CD8-positive, alpha-beta memory T cell (primary cell): ENCODE data around the gene KCMF1. TPM values are rescaled to one million over a fixed set of nuclear protein-coding genes. Genes with fewer than 3 reads are reported as not detected.
A peak's percentile ranks its signal among the peaks of the same experiment; 100 is the strongest.

ENCODE experiments used
- CTCF ChIA-PET: fragments of 350-600 bp; sonication (Branson Sonifier 250); formaldehyde crosslinking; loops from one replicate; lab custom pipeline; 2021; ENCODE audit warnings: antibody characterized with exemption; lab: Charles Lee
- POLR2A ChIA-PET: fragments of 350-600 bp; sonication (Branson Sonifier 250); formaldehyde crosslinking; loops from one replicate; lab custom pipeline; 2021; ENCODE audit warnings: antibody characterized with exemption; lab: Charles Lee
- DNase-seq, 5 donors: peaks; one replicate each; pipeline versions ENCODE4 v3.0.0 to v3.0.0-alpha.2; 2020 to 2022; ENCODE audit warnings: mixed read lengths in 1 of 5
- H3K27ac ChIP-seq: one replicate; pipeline ENCODE4 v1.7.0; 2013; ENCODE audit warnings: low read depth, mild to moderate bottlenecking, low read length, moderate library complexity
- H3K27me3 ChIP-seq: 2 replicates; pipeline ENCODE4 v1.7.0; 2013; ENCODE audit warnings: low read length, mild to moderate bottlenecking; ENCODE audit not compliant: insufficient read depth, poor library complexity, severe bottlenecking
- H3K36me3 ChIP-seq: 2 replicates; pipeline ENCODE4 v1.7.0; 2013; ENCODE audit warnings: mild to moderate bottlenecking, low read length, moderate library complexity; ENCODE audit not compliant: insufficient read depth
- H3K4me1 ChIP-seq: 2 replicates; pipeline ENCODE4 v1.7.0; 2013; ENCODE audit warnings: mild to moderate bottlenecking, low read length, moderate library complexity; ENCODE audit not compliant: insufficient read depth
- H3K4me3 ChIP-seq: 2 replicates; pipeline ENCODE4 v1.7.0; 2013; ENCODE audit warnings: mild to moderate bottlenecking, low read length
- H3K9me3 ChIP-seq: 2 replicates; pipeline ENCODE4 v1.7.0; 2013; ENCODE audit warnings: mild to moderate bottlenecking, low read length
- H3K27ac Mint-ChIP-seq, 8 donors: one replicate each; pipeline ENCODE4 v1.8.0; 2020 to 2021; ENCODE audit warnings: mixed read lengths in 8 of 8, mild to moderate bottlenecking in 6 of 8, inconsistent platforms in 3 of 8, moderate library complexity in 3 of 8
- H3K27me3 Mint-ChIP-seq, 2 donors: one replicate each; pipeline ENCODE4 v1.8.0; 2020 to 2021; ENCODE audit warnings: mixed read lengths in 2 of 2, mild to moderate bottlenecking in 1 of 2, moderate library complexity in 1 of 2
- H3K36me3 Mint-ChIP-seq, 3 donors: one replicate each; pipeline ENCODE4 v1.8.0; 2020 to 2021; ENCODE audit warnings: mixed read lengths in 3 of 3, inconsistent platforms in 1 of 3, mild to moderate bottlenecking in 1 of 3
- H3K4me1 Mint-ChIP-seq, 3 donors: one replicate each; pipeline ENCODE4 v1.8.0; 2020 to 2021; ENCODE audit warnings: mixed read lengths in 3 of 3, inconsistent platforms in 1 of 3, mild to moderate bottlenecking in 1 of 3
- H3K4me3 Mint-ChIP-seq, 7 donors: one replicate each; pipeline ENCODE4 v1.8.0; 2020 to 2021; ENCODE audit warnings: mixed read lengths in 7 of 7, mild to moderate bottlenecking in 6 of 7, moderate library complexity in 4 of 7, inconsistent platforms in 2 of 7
- H3K9me3 Mint-ChIP-seq, 5 donors: one replicate each; pipeline ENCODE4 v1.8.0; 2020 to 2022; ENCODE audit warnings: mixed read lengths in 5 of 5, mild to moderate bottlenecking in 3 of 5, moderate library complexity in 2 of 5, inconsistent platforms in 1 of 5
- polyA plus RNA-seq: library from polyadenylated mRNA; unstranded; fragments of 300-500 nt; fragmentation: Illumina TruSeq; gene quantifications from one replicate; pipeline ENCODE4 v1.2.3, GENCODE V29; 2021
- total RNA-seq, 2 experiments: library from RNA; stranded (reverse); gene quantifications; one replicate each; pipeline ENCODE4 v1.2.3, GENCODE V29; 2021

KCMF1 gene
- 100 to 1,000 TPM in 1 of 2 experiments, 10 to 100 TPM in 1; 98.1 to 105 TPM for total RNA-seq
- 30.7 TPM for polyA plus RNA-seq

GRCh38 chr2:84970868-84971509 lies at the start of gene KCMF1:
Gene KCMF1, plus strand, starts transcription at chr2:84971161. Its CDS starts 291 bp downstream, at chr2:84971452.
- Mint-ChIP-seq H3K27me3 (peaks cover 0 to 4% of the 10 kb centered on the region in 2 donors), H3K36me3 (peaks cover 0 to 25% (median 3%) of the 10 kb centered on the region in 3 donors), H3K27ac (peak within 1 kb of the TSS; percentile 97 to 100 (median 98)), H3K4me1 (peaks cover 49 to 67% (median 64%) of the 10 kb centered on the region in 3 donors), H3K4me3 (peak within 1 kb of the TSS; percentile 92 to 100 (median 95)), H3K9me3 (peaks cover 0 to 1% (median 0%) of the 10 kb centered on the region in 5 donors)
- POLR2A ChIA-PET: interaction anchor here (0.6 to 5.1 kb wide), 9 partner anchors 25 to 512 kb away, joined by 3 to 46 read pairs (median 7); partner anchors contain the start of gene SUCLG1
- Histone ChIP-seq H3K9me3 (no peaks in the 10 kb centered on the region), H3K36me3 (no peaks in the 10 kb centered on the region), H3K27me3 (no peaks in the 10 kb centered on the region), H3K4me1 (peaks cover 53% of the 10 kb centered on the region), H3K4me3 (peak within 1 kb of the TSS; percentile 82), H3K27ac (peak within 1 kb of the TSS; percentile 88)
- DNase-seq: peak; percentile 61 to 78 (median 66)
- CTCF ChIA-PET: interaction anchor here (1.2 to 5.7 kb wide), 4 partner anchors 24 to 48 kb away, joined by 3 to 35 read pairs (median 5); no protein-coding TSS in a partner anchor

DNA sequence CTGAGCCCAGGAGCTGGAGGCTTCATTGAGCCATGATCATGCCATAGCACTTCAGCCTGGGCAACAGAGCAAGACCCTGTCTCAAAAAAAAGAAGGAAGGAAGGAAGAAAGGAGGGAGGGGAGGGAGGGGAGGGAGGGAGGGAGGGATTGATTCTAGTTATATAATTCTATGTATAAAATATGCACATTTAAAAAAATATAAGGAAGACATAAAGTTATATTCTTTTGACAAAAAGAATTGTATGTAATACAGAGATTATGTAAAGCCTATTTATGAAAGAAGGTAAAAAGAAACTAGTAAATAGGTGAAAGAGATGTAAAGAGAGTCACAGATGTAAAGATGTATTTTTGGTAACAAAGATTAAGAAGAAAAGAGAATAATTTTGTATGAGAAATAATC lies 48.0 kb upstream of the KCMF1 start:
- H3K4me1 Mint-ChIP-seq: peaks cover 44 to 52% (median 51%) of the 10 kb centered on the region in 3 donors
- no peak overlapping the region for H3K27ac ChIP-seq
- CTCF ChIA-PET: interaction anchor here (1.4 to 4.4 kb wide), 2 partner anchors 16 to 182 kb away, joined by 3 to 66 read pairs; partner anchors contain the start of gene TMSB10

GRCh38 chr2:84924173-84925106 lies 46.5 kb upstream of the KCMF1 start:
- DNase-seq: peak in 2 of 5 donors; percentile 58 to 64
- no peak overlapping the region for H3K27ac ChIP-seq
- peaks cover 39 to 43% (median 43%) of the 10 kb centered on the region in 3 donors for H3K4me1 Mint-ChIP-seq
- H3K27ac Mint-ChIP-seq: peak overlapping the region in 7 of 8 donors; percentile 56 to 94 (median 87)
- H3K9me3 Mint-ChIP-seq: no peaks in the 10 kb centered on the region
- no peaks in the 10 kb centered on the region for H3K9me3 ChIP-seq
- no peaks in the 10 kb centered on the region for H3K27me3 ChIP-seq
- peaks cover 0 to 1% of the 10 kb centered on the region in 2 donors for H3K27me3 Mint-ChIP-seq
- H3K4me3 Mint-ChIP-seq: peak overlapping the region in 5 of 7 donors; percentile 10 to 65 (median 36)
- no peaks in the 10 kb centered on the region for H3K36me3 ChIP-seq
- peak overlapping the region; percentile 15 for H3K4me3 ChIP-seq
- H3K4me1 ChIP-seq: peaks cover 40% of the 10 kb centered on the region
- ChIA-PET POLR2A (interaction anchor here (0.5 to 3.4 kb wide), 7 partner anchors 18 to 637 kb away, joined by 3 to 65 read pairs (median 9); partner anchors contain the start of genes TMSB10 and TRABD2A), CTCF (interaction anchor here (1.1 to 4.4 kb wide), 26 partner anchors 7 to 438 kb away, joined by 3 to 160 read pairs (median 15); partner anchors contain the start of genes KCMF1, TMSB10 and TRABD2A)
- peaks cover 0 to 3% (median 2%) of the 10 kb centered on the region in 3 donors for H3K36me3 Mint-ChIP-seq

More for the DNA sequence above, 48.0 kb upstream of the KCMF1 start:
- POLR2A ChIA-PET: no interaction called here
- H3K9me3 ChIP-seq: no peaks in the 10 kb centered on the region
- peaks cover 54% of the 10 kb centered on the region for H3K4me1 ChIP-seq
- Mint-ChIP-seq H3K27ac (no peak overlapping the region), H3K36me3 (peaks cover 0 to 3% (median 2%) of the 10 kb centered on the region in 3 donors), H3K27me3 (peaks cover 0 to 1% of the 10 kb centered on the region in 2 donors), H3K4me3 (no peak overlapping the region), H3K9me3 (no peaks in the 10 kb centered on the region)
- no peaks in the 10 kb centered on the region for H3K36me3 ChIP-seq
- no peak for DNase-seq
- no peaks in the 10 kb centered on the region for H3K27me3 ChIP-seq
- H3K4me3 ChIP-seq: no peak overlapping the region

GRCh38 chr2:84925336-84925723 lies 45.6 kb upstream of the KCMF1 start:
- no peaks in the 10 kb centered on the region for H3K9me3 ChIP-seq
- no peaks in the 10 kb centered on the region for H3K36me3 ChIP-seq
- POLR2A ChIA-PET: interaction anchor here (0.5 to 3.4 kb wide), 13 partner anchors 15 to 636 kb away, joined by 3 to 65 read pairs (median 7); partner anchors contain the start of genes KCMF1, TMSB10 and TRABD2A
- Mint-ChIP-seq H3K4me1 (peaks cover 30 to 37% (median 34%) of the 10 kb centered on the region in 3 donors), H3K27me3 (peaks cover 0 to 1% of the 10 kb centered on the region in 2 donors), H3K36me3 (peaks cover 0 to 3% (median 2%) of the 10 kb centered on the region in 3 donors), H3K9me3 (no peaks in the 10 kb centered on the region), H3K27ac (peak overlapping the region; percentile 83 to 94 (median 91)), H3K4me3 (peak overlapping the region in 6 of 7 donors; percentile 91 to 99 (median 96))
- DNase-seq: no peak
- H3K4me1 ChIP-seq: peaks cover 32% of the 10 kb centered on the region
- no peak overlapping the region for H3K27ac ChIP-seq
- CTCF ChIA-PET: interaction anchor here (0.7 to 4.4 kb wide), 68 partner anchors 8 to 467 kb away, joined by 3 to 160 read pairs (median 5); partner anchors contain the start of genes KCMF1, TMSB10 and TRABD2A
- H3K4me3 ChIP-seq: peak overlapping the region; percentile 81
- no peaks in the 10 kb centered on the region for H3K27me3 ChIP-seq

DNA sequence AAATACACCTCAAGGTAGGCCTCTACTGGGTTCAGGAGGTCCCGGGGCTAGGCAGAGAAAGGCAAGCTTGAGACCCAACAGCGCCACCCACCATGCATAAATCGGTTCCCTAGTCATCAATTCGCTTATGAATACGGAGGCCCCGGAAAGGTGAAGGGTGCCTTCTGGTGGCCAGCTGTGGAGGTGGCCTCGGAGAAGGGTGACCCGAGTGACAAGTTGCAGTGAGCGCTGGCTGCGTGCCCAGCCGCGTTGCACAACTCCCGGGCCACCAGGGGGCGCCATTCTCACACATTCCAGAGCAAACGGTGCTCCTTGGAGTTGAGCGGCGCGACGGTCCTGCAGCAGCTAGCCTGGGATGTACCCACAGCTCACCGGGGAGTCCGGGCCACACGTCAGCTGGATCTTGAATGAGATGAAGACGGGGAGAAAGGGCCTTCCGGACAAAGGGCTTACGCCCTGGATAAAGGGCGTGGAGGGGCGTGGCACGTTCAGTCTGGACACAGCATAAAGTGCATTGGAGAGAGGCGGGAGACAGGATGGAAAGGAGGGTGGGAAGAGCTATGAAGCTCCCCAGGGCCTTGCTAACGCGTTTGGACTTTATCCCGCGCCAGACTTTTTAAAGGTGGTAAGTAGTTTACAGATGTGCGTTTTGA lies 45.1 kb upstream of the KCMF1 start:
- Mint-ChIP-seq H3K27me3 (peaks cover 0 to 1% of the 10 kb centered on the region in 2 donors), H3K27ac (peak overlapping the region; percentile 90 to 94 (median 91)), H3K36me3 (peaks cover 0 to 3% (median 2%) of the 10 kb centered on the region in 3 donors), H3K4me3 (peak overlapping the region; percentile 91 to 99 (median 96)), H3K9me3 (no peaks in the 10 kb centered on the region), H3K4me1 (peaks cover 28 to 34% (median 33%) of the 10 kb centered on the region in 3 donors)
- Histone ChIP-seq H3K27me3 (no peaks in the 10 kb centered on the region), H3K36me3 (no peaks in the 10 kb centered on the region), H3K9me3 (no peaks in the 10 kb centered on the region), H3K4me1 (peaks cover 29% of the 10 kb centered on the region), H3K27ac (no peak overlapping the region), H3K4me3 (peak overlapping the region; percentile 81)
- ChIA-PET POLR2A (interaction anchor here (0.7 to 3.4 kb wide), 14 partner anchors 14 to 401 kb away, joined by 3 to 65 read pairs (median 7); partner anchors contain the start of genes KCMF1, TMSB10 and TRABD2A), CTCF (interaction anchor here (0.6 to 4.4 kb wide), 82 partner anchors 9 to 468 kb away, joined by 3 to 160 read pairs (median 5); partner anchors contain the start of genes KCMF1, TMSB10 and TRABD2A)
- DNase-seq: peak; percentile 95 to 98 (median 98)

DNA sequence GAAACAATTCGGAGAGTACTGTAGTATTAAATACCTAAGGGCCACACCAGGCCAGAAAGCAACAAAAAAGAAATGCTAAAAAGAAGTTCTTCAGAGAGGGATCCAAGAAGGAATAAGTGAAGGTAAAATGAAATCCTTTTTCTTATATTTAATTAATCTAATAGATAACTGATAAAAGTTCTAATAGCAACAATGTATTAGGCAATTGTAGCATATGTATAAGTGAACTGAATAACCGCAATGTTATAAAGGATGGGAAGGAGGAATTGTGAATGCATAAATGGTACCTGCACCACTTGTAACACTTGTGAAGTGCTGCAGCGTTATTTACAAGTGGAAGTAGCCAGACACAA lies 43.7 kb upstream of the KCMF1 start:
- Histone ChIP-seq H3K36me3 (no peaks in the 10 kb centered on the region), H3K27me3 (no peaks in the 10 kb centered on the region), H3K4me1 (peaks cover 34% of the 10 kb centered on the region), H3K9me3 (no peaks in the 10 kb centered on the region), H3K27ac (no peak overlapping the region), H3K4me3 (no peak overlapping the region)
- Mint-ChIP-seq H3K27me3 (peaks cover 0 to 1% of the 10 kb centered on the region in 2 donors), H3K36me3 (peaks cover 0 to 3% (median 2%) of the 10 kb centered on the region in 3 donors), H3K9me3 (no peaks in the 10 kb centered on the region), H3K4me3 (peak overlapping the region; percentile 91 to 99 (median 96)), H3K4me1 (peaks cover 31 to 43% (median 42%) of the 10 kb centered on the region in 3 donors), H3K27ac (peak overlapping the region; percentile 90 to 96 (median 92))
- CTCF ChIA-PET: interaction anchor here (1.3 to 3.4 kb wide), 8 partner anchors 12 to 439 kb away, joined by 3 to 160 read pairs (median 18); partner anchors contain the start of gene TRABD2A
- no peak for DNase-seq
- POLR2A ChIA-PET: interaction anchor here (0.7 to 3.4 kb wide), 2 partner anchors 21 to 38 kb away, joined by 3 to 65 read pairs; partner anchors contain the start of gene TMSB10
